ENCODE data around the gene CNNM4.
A peak's percentile ranks its signal among the peaks of the same experiment; 100 is the strongest.
"Not testable (repeated sequence)": the region's sequence is repeated elsewhere in the genome, so short reads cannot be mapped to it uniquely, and the experiment has no call there.

CNNM4 gene

DNA sequence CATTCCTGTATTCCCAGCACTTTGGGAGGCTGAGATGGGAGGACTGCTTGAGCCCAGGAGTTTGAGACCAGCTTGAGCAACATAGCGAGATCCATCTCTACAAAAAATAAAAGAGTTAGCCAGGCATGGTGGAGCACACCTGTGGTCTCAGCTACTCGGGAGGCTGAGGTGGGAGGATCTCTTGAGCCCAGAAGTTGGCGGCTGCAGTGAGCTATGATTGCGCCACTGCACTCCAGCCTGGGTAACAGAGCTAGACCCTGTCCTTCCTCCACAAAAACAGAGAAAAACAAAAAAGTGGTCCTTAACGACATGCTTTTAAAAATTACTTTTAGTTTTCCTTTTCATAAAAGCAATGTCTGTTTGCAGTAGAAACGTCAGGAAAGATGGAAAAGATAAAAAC lies 35.8 kb downstream of the CNNM4 start:
- not testable (repeated sequence) for DNase-seq

DNA sequence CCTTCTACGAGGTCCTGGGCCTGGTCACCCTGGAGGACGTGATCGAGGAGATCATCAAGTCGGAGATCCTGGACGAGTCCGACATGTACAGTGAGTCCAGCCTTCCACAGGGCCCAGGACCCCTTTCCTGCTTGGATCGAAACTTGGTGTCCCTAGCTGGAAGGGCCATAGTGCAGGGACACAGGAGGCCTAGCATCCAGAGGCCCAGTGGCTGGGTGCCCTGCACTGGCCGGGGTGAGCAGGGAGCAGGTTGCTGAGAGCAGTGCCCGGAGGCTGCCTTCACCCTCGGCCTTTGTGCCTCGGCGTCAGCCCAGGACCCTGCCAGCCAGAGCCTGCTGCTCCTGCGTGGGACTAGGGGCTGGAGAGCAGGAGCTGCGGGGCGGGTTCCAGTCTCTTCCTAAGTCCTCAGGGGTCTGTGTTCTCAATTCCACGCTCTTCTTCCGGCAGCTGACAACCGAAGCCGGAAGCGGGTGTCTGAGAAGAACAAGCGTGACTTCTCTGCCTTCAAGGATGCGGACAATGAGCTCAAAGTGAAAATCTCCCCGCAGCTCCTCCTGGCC lies 36.4 kb downstream of the CNNM4 start:
- no peak for DNase-seq

DNA sequence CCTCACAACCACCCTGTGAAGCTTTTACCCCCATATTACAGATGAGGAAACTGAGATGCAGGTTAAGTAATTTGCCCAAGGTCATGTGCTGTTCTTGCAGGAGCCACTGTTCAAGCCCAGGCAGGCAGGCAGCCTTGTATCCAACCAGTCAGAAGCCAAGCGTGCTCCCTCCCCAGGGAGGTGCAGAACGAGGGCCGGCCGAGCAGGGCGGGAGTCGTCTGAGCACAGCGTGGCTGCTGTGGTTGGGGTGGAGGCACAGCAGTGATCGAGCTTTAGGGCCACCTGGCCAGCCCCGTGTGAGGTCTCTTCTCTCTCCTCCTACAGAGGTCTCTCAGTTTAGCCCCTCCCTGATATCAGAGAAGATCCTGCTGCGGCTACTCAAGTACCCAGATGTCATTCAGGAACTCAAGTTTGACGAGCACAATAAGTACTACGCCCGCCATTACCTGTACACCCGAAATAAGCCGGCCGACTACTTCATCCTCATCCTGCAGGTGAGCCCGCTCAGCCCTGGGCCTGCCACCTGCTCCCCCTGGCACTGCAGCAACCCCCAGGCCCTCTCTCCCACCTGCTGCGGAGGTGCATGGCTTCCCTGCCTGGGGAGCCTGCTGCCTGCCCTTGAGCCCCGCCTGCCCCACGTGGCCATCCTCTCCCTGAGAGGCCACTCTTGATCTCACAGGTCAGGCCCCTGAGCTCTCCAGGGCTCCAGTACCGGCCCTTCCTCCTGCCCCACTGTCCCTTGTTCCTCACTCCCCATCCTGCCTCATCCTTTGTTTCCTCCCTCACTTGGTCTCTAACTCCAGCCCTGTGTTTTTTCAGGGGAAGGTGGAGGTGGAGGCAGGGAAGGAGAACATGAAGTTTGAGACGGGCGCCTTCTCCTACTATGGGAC lies 38.3 kb downstream of the CNNM4 start:
- no peak for DNase-seq

DNA sequence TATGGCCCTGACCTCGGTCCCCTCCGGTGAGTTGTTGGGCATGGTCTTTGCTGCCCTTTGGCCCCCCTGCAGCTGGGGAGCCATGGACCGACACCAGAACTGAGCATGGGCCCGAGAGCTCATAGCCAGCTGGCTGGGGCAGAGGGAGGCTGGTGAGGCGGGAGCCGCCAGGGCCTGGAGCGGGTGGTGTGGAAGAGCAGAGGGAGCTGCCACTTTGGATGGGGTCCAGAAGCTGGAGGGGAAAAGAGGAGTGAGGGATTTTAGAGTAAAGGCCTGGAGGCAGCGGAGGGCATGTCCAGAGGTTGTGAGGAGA lies 38.9 kb downstream of the CNNM4 start:
- no peak for DNase-seq

DNA sequence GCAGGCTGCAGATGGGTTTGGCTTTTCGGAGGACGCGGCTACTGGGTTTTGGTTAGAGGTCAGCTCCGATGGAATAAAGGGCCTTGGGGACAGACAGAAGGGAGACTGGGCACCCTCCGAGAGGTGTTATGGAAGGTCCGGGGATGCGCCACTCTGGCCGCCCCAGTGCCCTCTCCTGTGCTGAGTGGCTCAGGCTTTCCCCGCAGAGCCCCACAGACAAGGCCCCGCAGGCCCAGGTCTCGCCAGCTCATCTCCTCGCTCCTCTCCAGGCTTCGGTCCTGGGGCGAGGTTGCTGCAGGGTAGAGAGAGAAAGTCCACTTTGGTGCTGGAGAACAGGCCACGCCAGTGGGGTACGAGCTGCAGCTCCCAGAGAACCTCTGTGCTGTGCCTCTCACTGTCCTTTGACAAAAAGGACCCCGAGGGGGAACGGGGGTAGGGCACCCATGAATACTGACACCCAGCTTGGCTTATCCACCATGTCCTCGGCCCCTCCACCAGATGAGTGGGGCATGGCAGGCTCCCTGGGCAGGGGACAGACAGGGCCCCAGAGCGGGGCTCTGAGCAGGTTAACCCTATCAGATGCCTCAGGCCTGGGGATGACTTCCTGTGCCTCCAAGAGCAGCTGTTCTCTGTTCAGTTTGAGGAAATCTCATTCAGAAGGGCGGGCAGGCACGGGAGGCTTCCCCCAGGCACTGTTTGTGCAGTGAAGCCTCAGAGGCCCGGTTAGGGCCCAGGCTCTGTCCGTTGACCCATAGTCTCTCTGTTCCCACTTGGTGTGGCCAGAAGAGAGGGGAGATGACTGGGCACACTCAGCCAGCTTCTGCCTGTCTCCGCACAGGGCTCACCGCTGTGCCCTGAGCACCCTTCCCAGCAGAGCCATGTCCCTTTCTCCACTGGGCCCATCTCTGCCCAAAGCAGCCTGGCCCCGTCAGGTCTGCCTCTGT lies 39.6 kb downstream of the CNNM4 start:
- DNase-seq: no peak

DNA sequence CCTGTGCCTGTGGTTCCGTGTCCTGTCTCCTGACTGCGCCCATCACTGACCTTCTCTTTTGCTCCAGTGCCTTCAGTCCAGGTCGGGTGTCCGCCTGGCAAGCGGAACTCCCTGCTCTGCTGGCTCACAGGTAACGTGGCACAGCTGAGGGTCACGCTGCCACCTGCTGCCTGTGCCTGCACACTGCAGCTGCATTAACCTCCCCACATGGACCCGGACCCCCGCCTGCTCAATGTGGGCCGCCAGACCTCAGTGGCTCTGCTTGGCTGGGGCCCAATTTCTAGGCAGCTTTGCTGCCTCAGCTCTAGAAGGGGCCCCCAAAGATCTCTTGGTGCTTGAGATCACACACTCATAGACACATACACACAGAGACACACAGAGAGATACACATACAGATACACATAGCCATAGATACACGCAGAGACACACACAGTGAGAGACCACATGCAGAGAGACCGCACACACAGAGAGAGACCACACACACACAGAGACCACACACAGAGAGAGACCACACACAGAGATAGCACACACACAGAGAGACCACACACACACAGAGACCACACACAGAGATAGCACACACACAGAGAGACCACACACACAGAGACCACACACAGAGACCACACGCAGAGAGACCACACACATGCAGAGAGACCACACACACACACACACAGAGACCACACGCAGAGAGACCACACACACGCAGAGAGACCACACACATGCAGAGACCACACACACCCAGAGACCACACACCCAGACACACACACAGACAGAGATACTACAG lies 40.5 kb downstream of the CNNM4 start:
- DNase-seq: peak; percentile 26 to 76

DNA sequence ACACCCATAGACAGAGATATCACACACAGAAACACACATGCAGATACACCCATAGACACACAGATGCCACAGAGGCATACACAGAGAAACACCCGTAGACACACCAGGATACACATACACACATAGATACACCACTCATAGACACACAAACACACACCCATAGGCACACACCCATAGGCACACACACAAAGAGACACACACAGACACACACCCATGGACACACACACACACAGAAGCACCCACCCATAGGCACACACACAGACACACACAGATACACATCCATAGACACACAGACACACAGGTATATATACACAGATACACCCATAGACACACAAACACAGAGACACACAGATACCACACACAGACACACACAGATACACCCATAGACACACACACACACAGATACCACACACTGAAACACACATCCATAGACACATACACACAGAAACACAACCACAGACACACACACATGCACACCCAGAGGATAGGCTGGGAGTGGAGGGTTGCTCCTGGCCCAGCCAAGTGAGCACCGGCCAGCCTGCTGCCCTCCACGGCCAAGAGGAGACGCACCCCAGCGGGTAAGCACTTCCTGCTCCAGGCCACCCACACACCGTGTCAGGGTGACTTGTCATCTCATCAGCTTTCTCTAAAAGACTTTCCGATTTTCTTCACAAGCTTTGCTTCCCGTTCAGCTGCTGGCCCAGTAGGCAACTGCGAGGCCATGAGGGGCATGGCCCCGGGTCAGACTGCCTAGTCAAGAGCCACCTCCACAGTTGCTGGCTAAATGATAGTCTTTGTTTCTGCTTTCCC lies 41.3 kb downstream of the CNNM4 start:
- no peak for DNase-seq

DNA sequence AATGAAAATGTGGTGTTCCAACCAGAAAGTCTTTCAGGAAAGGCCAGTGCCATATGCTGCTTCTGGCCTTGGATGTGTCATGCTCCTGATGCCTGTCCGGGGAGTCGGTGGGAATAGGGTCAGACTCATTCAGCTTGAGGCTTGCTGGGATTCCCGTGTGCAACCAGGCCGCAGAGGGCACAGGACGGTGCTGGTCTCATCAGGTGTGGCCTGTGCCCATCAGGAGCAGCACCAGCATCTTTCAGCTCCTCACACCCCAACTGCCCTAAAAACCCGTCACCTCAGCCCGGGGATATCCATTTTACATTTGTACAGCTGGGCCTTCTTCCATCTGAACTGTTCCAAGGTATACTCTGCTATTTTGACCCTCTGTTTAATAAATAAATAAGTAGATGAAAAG lies 42.0 kb downstream of the CNNM4 start:
- no peak for DNase-seq

DNA sequence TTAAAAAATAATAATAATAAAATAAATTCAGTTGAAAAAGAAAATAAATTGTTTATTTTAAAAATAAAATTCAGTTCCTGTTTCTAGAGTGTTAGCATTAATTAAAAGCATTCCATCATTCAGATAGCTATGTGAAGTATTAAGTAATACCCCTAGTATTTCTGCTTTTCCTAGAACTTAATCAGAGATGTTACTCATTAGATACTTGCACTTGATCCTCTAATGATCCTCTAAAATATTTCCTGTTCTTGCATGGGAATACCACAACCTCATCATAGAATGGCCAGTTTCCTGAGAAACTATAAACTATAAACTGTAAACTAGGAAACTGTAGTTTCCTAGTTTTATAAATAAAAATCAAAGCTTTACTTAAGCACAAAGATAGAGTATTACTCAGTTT lies 44.3 kb downstream of the CNNM4 start:
- DNase-seq: no peak

DNA sequence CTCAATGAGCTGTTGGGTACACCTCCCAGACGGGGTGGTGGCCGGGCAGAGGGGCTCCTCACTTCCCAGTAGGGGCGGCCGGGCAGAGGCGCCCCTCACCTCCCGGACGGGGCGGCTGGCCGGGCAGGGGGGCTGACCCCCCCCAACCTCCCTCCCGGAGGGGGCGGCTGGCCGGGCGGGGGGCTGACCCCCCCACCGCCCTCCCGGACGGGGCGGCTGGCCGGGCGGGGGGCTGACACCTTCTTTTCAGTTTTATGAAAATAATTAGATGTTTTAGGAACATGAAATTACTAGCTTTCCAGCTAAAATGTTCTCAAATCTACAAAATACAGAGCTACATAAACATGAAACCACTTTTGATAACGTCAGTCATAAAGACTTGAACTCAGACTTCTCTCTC lies 45.2 kb downstream of the CNNM4 start:
- DNase-seq: not testable (repeated sequence)

DNA sequence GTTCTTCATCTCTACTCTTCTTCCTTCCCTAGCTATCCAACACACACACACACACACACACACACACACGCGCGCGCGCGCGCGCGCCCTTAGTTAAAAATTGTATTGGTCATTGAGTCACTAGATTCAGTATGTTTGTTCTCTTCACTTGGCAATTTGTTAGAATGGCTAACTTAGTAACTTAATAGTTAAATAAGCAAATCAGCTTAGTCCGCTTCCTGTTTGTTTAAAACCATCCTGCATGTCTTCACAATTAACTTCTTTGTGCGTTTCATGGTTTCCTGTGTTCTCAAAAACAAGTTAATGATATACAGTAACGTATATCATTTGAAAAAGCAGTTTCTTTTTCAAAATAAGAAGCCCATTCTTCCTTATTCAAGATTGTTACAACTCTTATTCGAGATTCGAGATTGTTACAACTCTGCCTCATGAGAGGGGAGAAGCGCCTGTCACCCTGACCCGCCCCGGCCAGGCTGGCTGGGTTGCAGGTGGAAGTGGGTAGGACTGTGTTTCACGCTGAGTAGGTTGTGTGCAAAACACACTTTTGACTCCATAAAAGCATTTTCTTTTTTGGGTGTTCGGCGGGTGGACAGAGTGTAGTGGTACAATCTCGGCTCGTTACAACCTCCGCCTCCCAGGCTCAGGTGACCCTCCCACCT lies 45.9 kb downstream of the CNNM4 start:
- peak; percentile 39 to 42 for DNase-seq

DNA sequence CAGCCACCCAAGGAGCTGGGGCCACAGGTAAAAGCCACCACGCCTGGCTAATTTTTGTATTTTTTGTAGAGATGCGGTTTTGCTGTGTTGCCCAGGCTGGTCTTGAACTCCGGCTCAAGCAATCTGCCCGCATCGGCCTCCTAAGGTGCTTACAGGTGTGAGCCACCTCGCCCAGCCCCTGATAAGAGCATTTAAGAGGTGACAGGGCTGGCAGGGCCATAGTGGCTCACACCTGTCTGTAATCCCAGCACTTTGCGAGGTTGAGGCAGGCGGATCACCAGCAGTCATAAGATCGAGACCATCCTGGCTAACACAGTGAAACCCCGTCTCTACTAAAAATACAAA lies 46.4 kb downstream of the CNNM4 start:
- DNase-seq: no peak

DNA sequence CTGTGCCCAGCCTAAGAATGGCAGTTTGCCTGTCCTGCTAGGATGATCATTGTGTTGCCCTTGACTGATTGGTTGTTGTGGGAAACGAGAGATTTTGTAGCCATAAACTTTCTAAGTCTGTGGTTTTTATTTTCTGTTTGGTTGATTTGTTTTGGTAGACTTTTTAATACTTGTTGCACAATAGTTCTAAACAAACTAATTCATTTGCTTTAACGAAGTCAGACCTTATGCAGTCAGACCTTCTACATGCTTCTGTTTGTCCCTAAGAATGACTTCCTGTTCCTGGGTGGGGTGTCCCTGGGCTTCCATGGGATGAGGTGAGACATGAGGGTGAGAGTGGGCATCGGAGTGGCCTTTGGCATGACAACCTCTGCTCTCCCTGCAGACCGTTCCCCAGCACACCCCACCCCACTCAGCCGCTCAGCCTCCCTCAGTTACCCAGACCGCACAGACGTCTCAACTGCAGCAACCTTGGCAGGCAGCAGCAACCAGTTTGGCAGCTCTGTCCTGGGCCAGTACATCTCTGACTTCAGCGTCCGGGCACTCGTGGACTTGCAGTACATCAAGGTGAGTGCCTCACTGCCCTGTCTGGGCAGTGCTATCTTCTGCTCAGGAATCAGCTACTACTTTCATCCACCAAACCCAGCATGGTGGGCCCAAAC lies 47.6 kb downstream of the CNNM4 start:
- DNase-seq: no peak

DNA sequence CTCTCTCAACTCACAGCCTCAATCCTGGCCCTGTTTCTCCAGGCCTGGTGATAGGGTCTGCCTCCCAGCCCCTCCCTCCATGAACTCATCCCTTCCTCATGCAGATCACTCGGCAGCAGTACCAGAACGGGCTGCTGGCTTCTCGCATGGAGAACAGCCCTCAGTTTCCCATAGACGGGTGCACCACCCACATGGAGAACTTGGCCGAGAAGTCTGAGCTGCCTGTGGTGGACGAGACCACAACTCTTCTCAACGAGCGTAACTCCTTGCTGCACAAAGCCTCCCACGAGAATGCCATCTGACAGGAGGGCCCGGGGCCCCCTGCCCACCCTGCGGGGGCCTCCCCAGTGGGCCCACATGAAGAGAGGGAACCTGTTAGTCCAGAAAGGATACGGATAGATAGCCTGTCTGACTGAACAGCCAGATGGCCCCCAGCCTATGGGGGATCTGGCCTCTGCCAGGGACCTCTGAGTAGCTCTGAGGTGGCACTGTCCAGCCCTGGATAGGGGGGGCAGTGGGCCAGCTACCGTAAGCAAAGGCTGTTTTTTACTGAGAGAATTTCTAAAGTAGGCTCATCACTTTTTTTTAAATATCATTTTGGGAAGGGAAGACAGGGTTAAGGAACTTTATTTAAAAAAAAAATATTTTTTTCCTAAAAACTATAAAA lies 48.6 kb downstream of the CNNM4 start:
- no peak for DNase-seq

DNA sequence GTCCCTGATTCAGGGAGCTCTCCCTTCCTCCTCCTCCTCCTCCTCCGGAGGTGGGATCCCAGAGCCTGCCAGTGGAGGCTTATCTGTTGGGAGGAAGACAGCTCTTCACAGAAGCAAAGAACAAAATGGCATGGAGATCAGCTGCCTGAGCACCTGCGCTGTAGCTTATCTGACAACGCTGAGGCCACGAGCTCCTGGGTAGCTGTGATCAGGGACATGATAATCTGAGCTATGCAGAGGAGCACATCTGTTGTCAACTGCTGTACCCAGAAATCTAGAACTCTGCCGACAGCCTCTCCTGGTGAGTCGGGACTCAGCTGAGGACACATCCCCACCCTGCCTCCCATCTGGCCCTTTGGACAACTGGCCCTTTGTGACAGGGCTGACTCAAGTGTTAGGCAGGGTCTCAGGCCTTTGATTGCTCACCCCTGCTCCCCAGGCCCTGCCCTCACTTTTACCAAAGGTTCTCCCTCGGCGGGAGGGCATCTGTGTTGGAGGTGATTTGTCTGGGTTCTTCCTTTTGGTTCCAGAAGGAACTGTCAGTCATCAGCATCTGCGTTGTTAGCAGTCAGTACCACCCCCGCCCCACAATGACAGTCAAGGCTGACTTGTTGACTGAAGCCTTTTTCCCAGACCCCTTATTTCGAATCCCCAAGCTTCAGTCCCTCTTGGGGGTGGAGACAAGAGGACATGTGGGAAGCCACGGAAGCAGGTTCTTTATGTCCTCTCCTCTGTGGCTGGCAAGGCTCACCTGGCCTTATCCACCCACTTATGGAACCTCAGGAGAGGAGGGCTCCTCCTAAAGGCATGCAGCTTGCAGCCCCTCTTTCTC lies 49.5 kb downstream of the CNNM4 start:
- DNase-seq: no peak

DNA sequence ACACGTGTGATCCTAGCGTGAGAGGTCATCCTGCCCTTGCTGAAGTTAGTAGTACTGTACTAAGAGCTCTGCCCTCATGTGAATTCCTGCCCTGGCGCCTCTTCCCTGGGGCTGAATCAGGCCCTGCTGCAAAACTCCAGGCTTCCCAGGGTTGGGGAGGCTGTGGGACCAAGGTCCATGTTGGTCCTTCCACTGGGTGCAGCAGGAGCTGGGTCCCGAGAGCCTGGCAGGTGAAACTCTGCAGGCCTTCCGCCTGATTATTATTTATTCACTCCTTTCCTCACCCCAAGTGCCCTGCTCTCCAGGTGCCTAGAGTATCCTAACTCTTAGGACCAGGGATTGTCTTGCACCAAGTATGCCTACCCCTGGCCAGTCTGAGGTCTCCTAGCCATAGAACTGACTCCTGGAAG lies 50.1 kb downstream of the CNNM4 start:
- DNase-seq: no peak

DNA sequence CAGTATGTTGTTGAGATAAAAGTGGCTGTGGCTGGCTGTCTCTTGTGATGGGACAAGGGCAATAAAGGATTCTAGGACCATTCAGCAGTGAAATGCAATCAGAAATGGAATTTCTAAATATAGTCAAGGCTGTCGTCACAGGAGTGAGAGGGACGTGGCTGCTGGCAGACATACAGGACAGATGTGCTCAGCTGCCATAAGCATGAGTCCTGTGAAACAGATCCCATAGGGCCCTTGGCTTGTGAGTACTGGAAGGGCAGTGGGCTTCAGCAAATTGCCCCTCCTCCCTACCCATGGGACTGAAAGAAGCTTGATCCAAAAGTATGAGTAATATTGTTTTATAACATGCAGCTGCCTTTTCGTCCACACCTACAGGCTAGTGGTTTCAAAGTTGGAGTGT lies 51.2 kb downstream of the CNNM4 start:
- DNase-seq: no peak

DNA sequence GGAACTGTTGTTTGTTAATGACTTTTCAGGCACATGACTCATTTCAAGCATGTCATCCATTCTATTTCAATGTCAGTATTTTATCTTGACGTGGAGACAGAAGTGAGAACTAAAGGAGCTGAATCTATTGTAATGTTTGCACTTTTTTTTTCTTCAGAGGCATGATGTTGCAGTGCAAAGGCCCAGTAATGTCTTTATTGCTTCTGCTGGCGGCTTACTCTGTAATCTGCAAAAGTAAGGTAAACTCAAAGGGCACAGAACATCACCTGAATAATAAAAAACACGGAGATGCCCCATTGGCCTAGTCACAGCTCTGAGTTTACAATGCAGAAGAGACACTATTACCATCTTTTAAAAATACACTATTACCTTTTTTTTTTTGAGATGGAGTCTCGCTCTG lies 53.0 kb downstream of the CNNM4 start:
- no peak for DNase-seq

DNA sequence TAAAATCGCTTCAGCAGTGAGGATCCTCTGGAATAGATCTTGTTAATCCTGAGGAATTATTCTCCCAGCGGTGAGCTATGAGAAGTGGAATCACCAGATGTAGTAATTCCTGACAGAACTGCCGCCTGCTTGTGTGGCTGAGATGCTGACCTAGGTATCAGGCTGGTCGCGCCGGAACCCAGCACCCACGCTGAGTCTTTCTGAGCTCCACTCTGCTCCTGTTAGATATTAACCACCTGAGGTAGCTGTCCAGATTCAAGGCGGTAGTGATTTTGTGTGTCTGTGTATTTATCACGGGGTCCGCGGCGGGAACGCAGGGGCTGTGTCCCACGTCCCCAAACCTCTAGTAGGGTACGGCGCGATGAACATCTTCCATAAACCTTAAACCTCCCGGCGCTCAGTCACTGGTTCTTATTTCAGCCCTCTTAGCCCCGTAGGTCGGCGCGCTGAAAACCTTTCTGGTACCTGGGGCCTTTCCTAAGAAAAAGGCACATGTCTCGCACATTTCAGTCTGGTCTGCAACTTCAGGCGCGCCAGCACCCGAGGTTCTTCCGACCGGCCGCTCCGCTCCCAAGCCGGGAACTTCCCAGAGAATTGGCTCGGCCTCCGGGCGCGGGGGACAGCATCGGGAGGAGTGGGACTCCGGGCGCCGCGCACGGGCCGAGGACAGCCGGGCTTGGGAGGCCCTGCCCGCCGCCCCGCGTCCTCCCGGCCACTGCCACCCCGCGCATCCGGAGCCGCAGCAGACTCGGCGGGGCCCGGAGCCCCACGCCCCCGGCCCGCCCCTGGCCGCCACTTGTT lies 54.8 kb downstream of the CNNM4 start:
- peak; percentile 46 to 81 for DNase-seq

Measured in NCI-H526 (cell line).